Ramos (cell line): ENCODE measurements around the gene PTPRCAP.
"Not testable (repeated sequence)": the region's sequence is repeated elsewhere in the genome, so short reads cannot be mapped to it uniquely, and the experiment has no call there.

ENCODE experiments used
- in situ Hi-C: fragments of 300-500 bp; cut with MboI; formaldehyde crosslinking; loops from one replicate; pipeline ENCODE4 v1.14.3; 2022; ENCODE audit warnings: low sequenced_read_pairs; ENCODE audit not compliant: unreplicated experiment

The PTPRCAP gene

GRCh38 chr11:67431346-67432249 lies 5.9 kb downstream of the PTPRCAP start:
- in situ Hi-C loops: no loop called here

- in situ Hi-C loops: no loop called here
Measured at GRCh38 chr11:67429722-67430121, 7.8 kb downstream of the PTPRCAP start.

- in situ Hi-C loops: no loop called here
Measured at GRCh38 chr11:67429038-67429668, 8.3 kb downstream of the PTPRCAP start.

DNA sequence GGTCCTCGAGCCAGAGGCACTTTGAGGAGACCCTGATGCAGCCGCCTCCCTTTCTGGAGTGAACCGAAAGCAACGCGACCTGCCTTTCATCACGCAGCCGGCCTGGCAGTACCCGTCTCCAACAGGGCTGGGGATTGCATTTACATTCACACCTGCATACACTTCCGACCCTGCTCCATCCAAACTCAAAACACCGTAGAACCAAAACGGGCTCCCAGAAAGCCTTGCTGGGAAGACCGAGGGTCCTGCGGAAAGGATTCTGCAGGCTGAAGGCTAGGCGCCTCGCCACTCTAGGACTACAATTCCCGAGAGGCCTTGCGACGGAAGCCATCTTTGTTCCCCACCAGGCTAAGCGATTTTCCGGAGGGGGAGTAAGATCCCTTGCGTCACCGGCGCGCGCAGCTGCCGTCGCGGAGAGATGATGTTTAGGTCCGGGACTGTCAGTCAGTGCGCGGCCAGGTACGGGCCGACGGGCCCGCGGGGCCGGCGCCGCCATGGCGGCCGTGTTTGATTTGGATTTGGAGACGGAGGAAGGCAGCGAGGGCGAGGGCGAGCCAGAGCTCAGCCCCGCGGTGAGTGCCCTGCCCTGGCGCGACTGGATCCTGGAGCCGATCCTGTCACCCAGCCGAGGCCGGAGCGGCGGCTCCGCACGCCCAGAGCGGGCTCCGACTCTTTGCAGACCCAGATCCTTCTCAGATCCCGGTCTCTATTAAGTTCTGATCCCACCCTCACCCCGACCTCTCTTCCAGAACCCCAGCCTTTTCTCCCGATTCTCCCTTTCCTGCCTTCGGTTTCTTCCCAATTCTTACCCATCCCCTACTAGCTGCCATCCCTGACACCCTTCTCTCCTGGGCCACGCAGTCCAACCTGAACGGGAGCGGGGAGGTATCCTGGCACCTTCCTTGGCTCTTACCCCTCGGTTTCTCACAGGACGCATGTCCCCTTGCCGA lies 9.2 kb downstream of the PTPRCAP start, which contains the start of gene RPS6KB2:
Gene RPS6KB2 (plus strand): TSS at position 443 of the 950 bp plus-strand sequence. CDS start 52 bp downstream, at position 495.
- in situ Hi-C loops: no loop called here

- in situ Hi-C loops: not testable (repeated sequence)
Measured at GRCh38 chr11:67427364-67427859, 10.1 kb downstream of the PTPRCAP start.

- in situ Hi-C loops: no loop called here
Measured at GRCh38 chr11:67423891-67424613, 13.4 kb downstream of the PTPRCAP start.

DNA sequence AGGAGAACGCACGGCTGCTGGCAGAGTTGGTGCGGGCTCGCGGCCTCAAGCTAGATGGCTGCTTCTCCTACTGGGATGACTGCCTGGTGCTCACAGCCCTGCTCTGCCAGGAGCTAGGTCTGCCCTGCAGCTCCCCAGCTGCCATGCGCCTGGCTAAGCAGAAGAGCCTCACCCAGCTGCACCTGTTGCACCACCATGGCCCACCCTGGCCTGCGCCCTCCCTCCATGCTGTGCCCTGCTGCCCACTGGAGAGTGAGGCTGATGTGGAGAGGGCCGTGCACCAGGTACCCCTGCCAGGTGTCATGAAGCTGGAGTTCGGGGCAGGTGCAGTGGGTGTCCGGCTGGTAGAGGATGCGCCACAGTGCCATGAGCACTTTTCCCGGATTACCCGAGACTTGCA lies 14.0 kb downstream of the PTPRCAP start:
- in situ Hi-C loops: no loop called here

GRCh38 chr11:67422891-67423290 lies 14.6 kb downstream of the PTPRCAP start:
- in situ Hi-C loops: no loop called here

GRCh38 chr11:67421430-67422031 lies 16.0 kb downstream of the PTPRCAP start:
- in situ Hi-C loops: no loop called here

DNA sequence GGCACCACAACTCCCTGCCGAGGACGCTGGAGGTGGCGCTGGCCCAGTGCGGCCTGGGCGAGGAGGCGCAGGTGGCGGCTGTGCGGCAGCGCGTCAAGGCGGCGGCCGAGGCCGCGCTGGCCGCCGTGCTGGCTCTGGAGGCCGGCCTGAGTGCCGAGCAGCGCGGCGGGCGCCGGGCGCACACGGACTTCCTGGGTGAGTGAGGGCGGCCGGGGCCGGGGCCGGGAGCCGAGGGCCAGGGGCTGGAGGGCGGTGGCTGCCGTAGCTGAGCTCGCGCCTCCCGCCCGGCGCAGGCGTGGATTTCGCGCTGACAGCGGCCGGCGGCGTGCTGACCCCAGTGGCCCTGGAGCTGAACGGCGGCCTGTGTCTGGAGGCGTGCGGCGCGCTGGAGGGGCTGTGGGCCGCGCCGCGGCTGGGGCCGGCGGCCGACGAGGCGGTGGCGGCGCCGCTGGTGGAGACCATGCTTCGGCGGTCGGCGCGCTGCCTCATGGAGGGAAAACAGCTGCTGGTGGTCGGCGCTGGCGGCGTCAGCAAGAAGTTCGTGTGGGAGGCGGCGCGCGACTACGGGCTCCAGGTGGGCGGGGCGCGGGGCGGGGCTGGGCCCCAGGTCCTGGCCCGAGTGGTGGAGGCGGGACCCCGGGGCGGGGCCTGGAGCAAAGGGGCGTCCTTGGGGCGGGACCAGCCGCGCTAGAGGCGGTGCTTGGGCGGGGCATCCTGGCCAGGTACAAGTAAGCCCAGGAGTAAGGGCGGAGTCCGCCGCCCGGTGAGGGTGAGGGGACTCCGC lies 16.6 kb downstream of the PTPRCAP start:
- in situ Hi-C loops: no loop called here

DNA sequence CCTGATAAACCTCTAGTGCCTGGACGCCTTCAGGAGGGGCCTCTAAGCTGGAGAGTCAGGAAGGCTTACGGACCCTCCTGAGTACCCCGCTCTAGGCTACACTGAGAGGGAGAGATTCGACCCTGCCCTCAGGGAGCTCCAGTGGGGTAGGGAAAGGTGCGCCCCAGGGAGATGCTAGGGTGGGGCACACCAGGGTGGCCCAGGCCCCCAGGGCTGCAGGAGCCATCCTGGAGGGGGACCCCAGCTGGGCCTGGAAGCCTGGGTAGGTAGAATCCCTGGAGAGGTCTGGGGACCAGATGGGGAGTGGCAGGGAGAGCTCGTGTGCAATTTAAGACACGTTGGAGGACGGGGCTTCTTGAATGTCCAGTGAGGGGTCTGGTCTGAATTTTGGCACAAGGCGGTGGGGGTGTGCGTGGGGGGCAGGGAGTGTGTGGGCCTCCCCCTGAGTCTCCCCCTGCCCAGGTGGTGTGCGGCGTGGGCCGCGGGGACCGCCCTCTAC lies 17.3 kb downstream of the PTPRCAP start:
- in situ Hi-C loops: no loop called here

- in situ Hi-C loops: no loop called here
Measured at GRCh38 chr11:67419325-67420049, 18.0 kb downstream of the PTPRCAP start.

GRCh38 chr11:67418476-67419281 lies 18.8 kb downstream of the PTPRCAP start:
- in situ Hi-C loops: no loop called here

DNA sequence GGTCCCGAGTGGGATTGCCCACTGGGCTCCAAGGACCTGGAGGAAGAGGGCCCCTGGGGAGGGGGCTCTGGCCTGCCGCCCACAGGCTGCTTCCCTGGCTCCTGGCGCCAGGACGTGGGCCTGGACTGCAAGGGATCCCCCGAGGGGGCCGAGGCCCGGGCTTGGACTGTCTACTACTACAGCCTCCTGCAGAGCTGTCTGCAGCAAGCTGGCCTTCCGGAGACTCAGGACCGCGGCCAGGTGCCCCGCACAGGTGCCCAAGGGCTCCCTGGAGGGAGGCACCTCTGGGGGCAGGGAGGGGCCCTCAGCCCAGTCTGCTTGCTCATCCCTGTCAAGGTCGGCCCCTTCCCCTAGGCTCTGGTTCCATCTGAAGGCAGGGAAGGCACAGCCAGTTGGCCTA lies 20.1 kb downstream of the PTPRCAP start:
- in situ Hi-C loops: no loop called here

GRCh38 chr11:67416416-67417335 lies 20.8 kb downstream of the PTPRCAP start:
- in situ Hi-C loops: no loop called here
